HCT116 (cell line): ENCODE results near the gene ZNRF3.

Experiments used
- CTCF ChIP-seq, 3 experiments: fragments of 200-600 bp in 1 of 3; sonication (generic) in 1 of 3; IDR thresholded peaks in 2 of 3; conservative IDR thresholded peaks in 1 of 3; 2 replicates each; pipeline ENCODE4 v1.5.1; 2012 to 2017; ENCODE audit warnings: low read depth in 2 of 3, low read length in 2 of 3, antibody characterized with exemption in 1 of 3, borderline replicate concordance in 1 of 3, control low read depth in 1 of 3, mild to moderate bottlenecking in 1 of 3, mixed read lengths in 1 of 3, mixed run types in 1 of 3, moderate library complexity in 1 of 3; ENCODE audit not compliant: insufficient read depth in 1 of 3
- EZH2 ChIP-seq: fragments of 200-600 bp; sonication (generic); IDR thresholded peaks from 2 replicates; pipeline ENCODE4 v1.6.1; 2017; ENCODE audit warnings: antibody characterized with exemption, mixed run types
- POLR2AphosphoS5 ChIP-seq: IDR thresholded peaks from 2 replicates; pipeline ENCODE4 v1.6.1; 2011; ENCODE audit warnings: mild to moderate bottlenecking, low read depth, low read length, moderate library complexity

GRCh38 chr22:28936200-28936599, 52.8 kb downstream of the ZNRF3 start:
- TF ChIP-seq EZH2 (no peak), POLR2AphosphoS5 (no peak), CTCF (IDR thresholded peaks at IDR 0.05 in 2 of 3, conservative IDR thresholded peaks at IDR 0.05 in 1 of 3; ENCODE audit: borderline replicate concordance in 1 of 3, insufficient read depth in 1 of 3, low read depth in 2 of 3, low read length in 2 of 3) (no peak)
